SKM-1 (cell line): ENCODE results near the gene FOXJ1.

Experiments
- DNase-seq: peaks from one replicate; lab custom pipeline; 2025; ENCODE audit not compliant: unreplicated experiment; lab: John Stamatoyannopoulos, UW

FOXJ1 gene

GRCh38 chr17:76142039-76142584 lies 1.1 kb upstream of the FOXJ1 start:
- DNase-seq, result no peak

- DNase-seq, result no peak
These were observed 309 bp downstream of the FOXJ1 start for GRCh38 chr17:76140661-76141211.

GRCh38 chr17:76139801-76140660 lies 1.0 kb downstream of the FOXJ1 start:
- DNase-seq, result no peak

GRCh38 chr17:76138896-76139752 lies 1.9 kb downstream of the FOXJ1 start:
- DNase-seq, result no peak

- no peak for DNase-seq
These were observed 2.7 kb downstream of the FOXJ1 start for GRCh38 chr17:76138234-76138895.

GRCh38 chr17:76137351-76138233 lies 3.5 kb downstream of the FOXJ1 start:
- DNase-seq, result no peak

- no peak for DNase-seq
These were observed 4.1 kb downstream of the FOXJ1 start for GRCh38 chr17:76137001-76137350.

- DNase-seq, result no peak
These were observed 4.6 kb downstream of the FOXJ1 start for GRCh38 chr17:76136276-76137000.

- DNase-seq, result no peak
These were observed 5.2 kb downstream of the FOXJ1 start for GRCh38 chr17:76135810-76136188.

- no peak for DNase-seq
These were observed 5.9 kb downstream of the FOXJ1 start for GRCh38 chr17:76134911-76135809.

GRCh38 chr17:76132574-76133338 lies 8.3 kb downstream of the FOXJ1 start:
- DNase-seq, result no peak

GRCh38 chr17:76131692-76132573 lies 9.1 kb downstream of the FOXJ1 start:
- no peak for DNase-seq

GRCh38 chr17:76131051-76131691 lies 9.9 kb downstream of the FOXJ1 start:
- no peak for DNase-seq

- DNase-seq, result no peak
These were observed 10.6 kb downstream of the FOXJ1 start for GRCh38 chr17:76130473-76130872.

- DNase-seq, result no peak
These were observed 15.1 kb downstream of the FOXJ1 start for GRCh38 chr17:76125922-76126321.

GRCh38 chr17:76125391-76125675 lies 15.7 kb downstream of the FOXJ1 start:
- DNase-seq, result no peak
